ENCODE data around the gene MSANTD1. TPM values are rescaled to one million over a fixed set of nuclear protein-coding genes. Genes with fewer than 3 reads are reported as not detected.

MSANTD1 gene
- polyA plus RNA-seq, 1 donor from 2014 or later, result 12.7 TPM

DNA sequence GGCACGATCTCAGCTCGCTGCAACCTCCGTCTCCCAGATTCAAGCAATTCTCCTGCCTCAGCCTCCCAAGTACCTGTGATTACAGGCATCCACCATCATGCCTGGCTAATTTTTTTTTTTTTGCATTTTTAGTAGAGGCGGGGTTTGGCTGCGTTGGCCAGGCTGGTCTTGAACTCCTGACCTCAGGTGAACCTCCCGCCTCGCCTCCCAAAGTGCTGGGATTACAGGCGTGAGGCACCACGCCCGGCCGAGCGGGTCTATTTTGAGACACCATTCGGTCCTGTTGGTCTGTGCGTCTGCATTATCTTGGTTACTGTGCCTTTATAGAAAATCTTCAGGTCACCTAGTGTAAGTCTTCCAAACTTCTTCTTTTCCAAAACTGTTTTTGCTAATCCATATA is 22.2 kb downstream of the MSANTD1 start:
- H3F3A ChIP-seq (ENCODE audit: insufficient read depth, low read length, poor library complexity, severe bottlenecking), result no peaks in the 10 kb centered on the region
- no peak overlapping the region for H3K4me2 ChIP-seq (ENCODE audit: low read length)
- H3K9me3 ChIP-seq (ENCODE audit: low read length), result no peaks in the 10 kb centered on the region
- no peak for TF ChIP-seq EP300 (conservative IDR thresholded peaks at IDR 0.05; ENCODE audit: poor library complexity, severe bottlenecking)
- no peak for TF ChIP-seq SMC3 (conservative IDR thresholded peaks at IDR 0.05; ENCODE audit: poor library complexity)
- TF ChIP-seq EZH2 (IDR thresholded peaks at IDR 0.05; ENCODE audit: borderline replicate concordance, insufficient read depth, low read length, poor library complexity, severe bottlenecking), result no peak
- TF ChIP-seq, protein P1, sequence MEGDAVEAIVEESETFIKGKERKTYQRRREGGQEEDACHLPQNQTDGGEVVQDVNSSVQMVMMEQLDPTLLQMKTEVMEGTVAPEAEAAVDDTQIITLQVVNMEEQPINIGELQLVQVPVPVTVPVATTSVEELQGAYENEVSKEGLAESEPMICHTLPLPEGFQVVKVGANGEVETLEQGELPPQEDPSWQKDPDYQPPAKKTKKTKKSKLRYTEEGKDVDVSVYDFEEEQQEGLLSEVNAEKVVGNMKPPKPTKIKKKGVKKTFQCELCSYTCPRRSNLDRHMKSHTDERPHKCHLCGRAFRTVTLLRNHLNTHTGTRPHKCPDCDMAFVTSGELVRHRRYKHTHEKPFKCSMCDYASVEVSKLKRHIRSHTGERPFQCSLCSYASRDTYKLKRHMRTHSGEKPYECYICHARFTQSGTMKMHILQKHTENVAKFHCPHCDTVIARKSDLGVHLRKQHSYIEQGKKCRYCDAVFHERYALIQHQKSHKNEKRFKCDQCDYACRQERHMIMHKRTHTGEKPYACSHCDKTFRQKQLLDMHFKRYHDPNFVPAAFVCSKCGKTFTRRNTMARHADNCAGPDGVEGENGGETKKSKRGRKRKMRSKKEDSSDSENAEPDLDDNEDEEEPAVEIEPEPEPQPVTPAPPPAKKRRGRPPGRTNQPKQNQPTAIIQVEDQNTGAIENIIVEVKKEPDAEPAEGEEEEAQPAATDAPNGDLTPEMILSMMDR (IDR thresholded peaks at IDR 0.05; ENCODE audit: poor library complexity, severe bottlenecking), result no peak
- TF ChIP-seq, protein P2, sequence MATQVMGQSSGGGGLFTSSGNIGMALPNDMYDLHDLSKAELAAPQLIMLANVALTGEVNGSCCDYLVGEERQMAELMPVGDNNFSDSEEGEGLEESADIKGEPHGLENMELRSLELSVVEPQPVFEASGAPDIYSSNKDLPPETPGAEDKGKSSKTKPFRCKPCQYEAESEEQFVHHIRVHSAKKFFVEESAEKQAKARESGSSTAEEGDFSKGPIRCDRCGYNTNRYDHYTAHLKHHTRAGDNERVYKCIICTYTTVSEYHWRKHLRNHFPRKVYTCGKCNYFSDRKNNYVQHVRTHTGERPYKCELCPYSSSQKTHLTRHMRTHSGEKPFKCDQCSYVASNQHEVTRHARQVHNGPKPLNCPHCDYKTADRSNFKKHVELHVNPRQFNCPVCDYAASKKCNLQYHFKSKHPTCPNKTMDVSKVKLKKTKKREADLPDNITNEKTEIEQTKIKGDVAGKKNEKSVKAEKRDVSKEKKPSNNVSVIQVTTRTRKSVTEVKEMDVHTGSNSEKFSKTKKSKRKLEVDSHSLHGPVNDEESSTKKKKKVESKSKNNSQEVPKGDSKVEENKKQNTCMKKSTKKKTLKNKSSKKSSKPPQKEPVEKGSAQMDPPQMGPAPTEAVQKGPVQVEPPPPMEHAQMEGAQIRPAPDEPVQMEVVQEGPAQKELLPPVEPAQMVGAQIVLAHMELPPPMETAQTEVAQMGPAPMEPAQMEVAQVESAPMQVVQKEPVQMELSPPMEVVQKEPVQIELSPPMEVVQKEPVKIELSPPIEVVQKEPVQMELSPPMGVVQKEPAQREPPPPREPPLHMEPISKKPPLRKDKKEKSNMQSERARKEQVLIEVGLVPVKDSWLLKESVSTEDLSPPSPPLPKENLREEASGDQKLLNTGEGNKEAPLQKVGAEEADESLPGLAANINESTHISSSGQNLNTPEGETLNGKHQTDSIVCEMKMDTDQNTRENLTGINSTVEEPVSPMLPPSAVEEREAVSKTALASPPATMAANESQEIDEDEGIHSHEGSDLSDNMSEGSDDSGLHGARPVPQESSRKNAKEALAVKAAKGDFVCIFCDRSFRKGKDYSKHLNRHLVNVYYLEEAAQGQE (IDR thresholded peaks at IDR 0.05; ENCODE audit: borderline replicate concordance), result no peak
- no peak for TF ChIP-seq MXI1 (conservative IDR thresholded peaks at IDR 0.05; ENCODE audit: poor library complexity, severe bottlenecking)
- TF ChIP-seq POLR2AphosphoS5 (IDR thresholded peaks at IDR 0.05), result no peak
- no peak for TF ChIP-seq RAD21 (conservative IDR thresholded peaks at IDR 0.05)
- no peak for TF ChIP-seq TAF1 (IDR thresholded peaks at IDR 0.05; ENCODE audit: low read depth)
- H3K4me3 ChIP-seq (ENCODE audit: low read length), result no peak overlapping the region
- no peaks in the 10 kb centered on the region for H3K9me2 ChIP-seq (ENCODE audit: insufficient read depth, low read length)
- no peaks in the 10 kb centered on the region for H3K79me2 ChIP-seq (replicated peaks; ENCODE audit: insufficient read depth, low read length)
- H2AFZ ChIP-seq (ENCODE audit: low read depth, low read length), result no peak overlapping the region
- H3K27ac ChIP-seq (ENCODE audit: low read length), result no peak overlapping the region
- no peaks in the 10 kb centered on the region for H3K36me3 ChIP-seq (ENCODE audit: insufficient read depth, low read length)
- no peaks in the 10 kb centered on the region for H4K20me1 ChIP-seq (ENCODE audit: insufficient read depth)
- no peak overlapping the region for H3K9ac ChIP-seq (ENCODE audit: low read length)
- H3K27me3 ChIP-seq (ENCODE audit: insufficient read depth, low read depth, low read length), result no peaks in the 10 kb centered on the region

DNA sequence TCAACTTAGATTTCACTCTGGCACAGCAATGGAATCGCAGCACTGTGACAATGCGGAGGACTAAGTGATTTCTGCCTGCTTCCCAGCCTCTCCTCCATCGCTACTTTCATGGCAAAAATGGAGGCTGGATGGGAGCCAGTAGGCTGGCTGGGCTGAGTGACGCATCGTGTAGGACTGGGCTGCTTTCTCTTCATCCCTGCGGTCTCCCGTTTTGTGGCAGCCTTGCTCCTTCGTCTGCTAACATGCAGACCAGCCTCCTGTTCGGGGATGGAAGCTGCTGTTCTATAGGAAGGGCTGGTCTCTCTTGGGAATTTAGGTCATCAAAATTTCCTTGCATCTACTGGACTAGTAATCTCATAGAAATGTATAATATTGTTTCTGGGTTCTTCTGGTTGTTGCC is 28.0 kb downstream of the MSANTD1 start:
- no peak overlapping the region for H3K9ac ChIP-seq (ENCODE audit: low read length)
- no peaks in the 10 kb centered on the region for H3F3A ChIP-seq (ENCODE audit: insufficient read depth, low read length, poor library complexity, severe bottlenecking)
- no peaks in the 10 kb centered on the region for H3K9me2 ChIP-seq (ENCODE audit: insufficient read depth, low read length)
- no peaks in the 10 kb centered on the region for H4K20me1 ChIP-seq (ENCODE audit: insufficient read depth)
- H3K9me3 ChIP-seq (ENCODE audit: low read length), result no peaks in the 10 kb centered on the region
- no peaks in the 10 kb centered on the region for H3K36me3 ChIP-seq (ENCODE audit: insufficient read depth, low read length)
- H2AFZ ChIP-seq (ENCODE audit: low read depth, low read length), result no peak overlapping the region
- no peak overlapping the region for H3K4me2 ChIP-seq (ENCODE audit: low read length)
- TF ChIP-seq MXI1 (conservative IDR thresholded peaks at IDR 0.05; ENCODE audit: poor library complexity, severe bottlenecking), result no peak
- TF ChIP-seq RAD21 (conservative IDR thresholded peaks at IDR 0.05), result no peak
- TF ChIP-seq SMC3 (conservative IDR thresholded peaks at IDR 0.05; ENCODE audit: poor library complexity), result no peak
- TF ChIP-seq EZH2 (IDR thresholded peaks at IDR 0.05; ENCODE audit: borderline replicate concordance, insufficient read depth, low read length, poor library complexity, severe bottlenecking), result no peak
- TF ChIP-seq, protein P1 (IDR thresholded peaks at IDR 0.05; ENCODE audit: poor library complexity, severe bottlenecking), result no peak
- TF ChIP-seq, protein P2 (IDR thresholded peaks at IDR 0.05; ENCODE audit: borderline replicate concordance), result no peak
- no peak for TF ChIP-seq EP300 (conservative IDR thresholded peaks at IDR 0.05; ENCODE audit: poor library complexity, severe bottlenecking)
- TF ChIP-seq POLR2AphosphoS5 (IDR thresholded peaks at IDR 0.05), result no peak
- TF ChIP-seq TAF1 (IDR thresholded peaks at IDR 0.05; ENCODE audit: low read depth), result no peak
- no peak overlapping the region for H3K27ac ChIP-seq (ENCODE audit: low read length)
- H3K4me3 ChIP-seq (ENCODE audit: low read length), result no peak overlapping the region
- no peaks in the 10 kb centered on the region for H3K27me3 ChIP-seq (ENCODE audit: insufficient read depth, low read depth, low read length)
- no peaks in the 10 kb centered on the region for H3K79me2 ChIP-seq (replicated peaks; ENCODE audit: insufficient read depth, low read length)

Measured in neural cell (in vitro differentiated cells).